Stromal cell of bone marrow (primary cell): ENCODE measurements around the gene PKIB.
"Not testable (repeated sequence)": the region's sequence is repeated elsewhere in the genome, so short reads cannot be mapped to it uniquely, and the experiment has no call there.

Experiments
- DNase-seq: peaks from one replicate; pipeline ENCODE4 v3.0.0-alpha.2; 2012; ENCODE audit warnings: low read depth

The PKIB gene

DNA sequence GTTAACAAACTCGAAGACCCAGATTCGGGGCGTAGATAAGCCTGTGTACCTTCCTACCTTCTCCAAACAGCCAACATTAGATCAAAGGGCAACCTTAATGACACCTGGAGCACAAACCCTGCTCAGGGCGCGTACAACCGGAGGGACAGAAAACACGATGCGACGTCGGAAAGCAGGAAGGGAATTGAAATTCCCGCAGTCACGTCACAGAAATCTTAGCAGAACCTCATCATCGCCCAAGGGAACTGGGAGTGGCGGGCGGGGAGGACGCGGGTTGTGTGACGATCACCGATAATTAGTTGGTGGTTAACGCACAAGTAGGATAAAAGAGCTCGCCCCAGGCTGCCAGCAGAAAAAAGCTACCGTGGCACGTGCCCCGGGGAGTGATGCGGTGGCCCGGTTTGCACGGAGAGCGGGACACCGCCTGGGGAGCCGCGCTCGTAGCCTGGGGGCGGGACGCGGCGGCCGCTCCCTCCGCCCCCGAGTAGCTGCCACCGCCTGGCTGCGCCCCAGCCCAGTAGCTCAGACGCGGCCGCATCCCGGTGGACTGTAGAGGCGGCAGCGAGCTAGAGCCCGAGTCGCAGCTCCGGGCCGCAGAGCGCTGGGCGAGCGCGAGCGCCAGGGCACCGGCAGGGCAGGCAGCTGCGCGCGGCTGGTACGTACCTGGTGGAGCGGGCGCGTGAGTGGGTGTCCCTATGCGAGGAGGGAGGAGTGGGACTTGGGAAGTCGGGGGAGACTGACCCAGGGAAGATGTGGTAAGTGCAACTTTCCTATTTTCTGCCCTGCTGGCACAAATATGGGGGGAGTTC lies at the start of gene PKIB:
Gene PKIB, plus strand, starts transcription at position 525 of the 809 bp plus-strand sequence. CDS start 107,390 bp downstream, outside the sequence.
- peak; percentile 26 for DNase-seq

DNA sequence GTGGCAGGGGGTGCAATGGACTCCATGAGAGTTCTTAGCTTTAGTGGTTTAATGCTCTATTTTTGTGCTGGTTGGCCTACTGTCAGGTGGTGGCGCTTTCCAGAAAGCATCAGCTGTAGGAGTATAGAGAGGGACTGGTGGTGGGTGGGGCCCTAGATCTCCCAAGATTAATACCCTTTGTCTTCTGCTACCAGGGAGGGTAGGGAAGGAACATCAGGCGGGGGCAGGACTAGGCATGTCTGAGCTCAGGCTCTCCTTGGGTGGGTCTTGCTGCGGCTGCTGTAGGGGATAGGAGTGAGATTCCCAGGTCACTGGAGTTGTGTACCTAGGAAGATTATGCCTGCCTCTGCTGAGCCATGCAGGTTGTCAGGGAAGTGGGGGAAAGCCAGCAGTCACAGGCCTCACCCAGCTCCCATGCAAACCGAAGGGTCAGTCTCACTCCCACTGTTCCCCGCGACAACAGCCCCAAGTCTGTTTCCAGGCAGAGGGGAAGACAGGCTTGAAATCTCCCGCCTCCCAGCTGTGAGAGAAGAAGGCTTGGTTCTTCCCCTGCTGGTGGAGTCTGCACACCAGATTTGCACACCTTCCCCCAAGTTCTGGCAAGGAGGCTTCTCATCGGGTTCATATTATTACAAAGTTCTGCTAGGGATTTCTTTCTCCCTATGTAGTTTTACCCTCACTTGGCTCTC lies 46.7 kb upstream of the PKIB start:
- DNase-seq = no peak

DNA sequence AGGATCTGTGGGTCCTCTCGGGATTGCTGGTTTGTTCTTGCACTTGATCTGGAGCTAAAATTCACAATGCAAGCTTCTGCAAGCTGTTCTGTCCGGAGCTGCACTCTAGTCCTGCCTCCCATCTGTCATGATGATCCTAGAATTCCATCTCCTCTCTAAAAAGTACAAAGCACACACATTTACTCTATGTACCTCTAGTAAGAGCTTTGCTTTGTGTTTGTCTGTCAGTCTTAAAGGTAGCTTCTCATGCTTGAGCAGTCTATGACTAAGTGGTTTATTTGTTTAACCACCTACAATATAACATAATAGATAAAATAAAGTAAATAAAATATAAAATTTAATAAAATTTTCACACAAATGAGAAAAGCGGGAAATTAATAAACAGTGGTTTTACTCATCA lies 46.0 kb upstream of the PKIB start:
- no peak for DNase-seq

DNA sequence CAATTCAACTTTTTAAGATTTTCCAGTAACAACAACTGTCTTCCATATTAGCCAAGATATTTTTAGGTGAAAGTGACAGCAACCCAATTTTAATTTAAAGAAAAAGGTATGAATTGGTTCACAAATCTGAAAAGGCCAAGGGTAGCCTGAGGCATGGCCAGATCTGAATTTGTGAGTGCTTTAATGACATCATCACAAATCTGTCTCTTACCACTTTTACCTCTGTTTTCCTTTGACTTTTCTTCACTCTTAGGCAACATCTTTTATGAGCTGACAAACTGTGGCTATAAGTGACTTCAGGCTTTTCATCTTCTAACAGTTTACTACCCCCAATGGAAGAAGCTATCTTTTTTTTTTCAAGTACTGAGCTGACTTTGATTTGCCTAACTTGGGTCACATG lies 44.5 kb upstream of the PKIB start:
- DNase-seq = no peak

DNA sequence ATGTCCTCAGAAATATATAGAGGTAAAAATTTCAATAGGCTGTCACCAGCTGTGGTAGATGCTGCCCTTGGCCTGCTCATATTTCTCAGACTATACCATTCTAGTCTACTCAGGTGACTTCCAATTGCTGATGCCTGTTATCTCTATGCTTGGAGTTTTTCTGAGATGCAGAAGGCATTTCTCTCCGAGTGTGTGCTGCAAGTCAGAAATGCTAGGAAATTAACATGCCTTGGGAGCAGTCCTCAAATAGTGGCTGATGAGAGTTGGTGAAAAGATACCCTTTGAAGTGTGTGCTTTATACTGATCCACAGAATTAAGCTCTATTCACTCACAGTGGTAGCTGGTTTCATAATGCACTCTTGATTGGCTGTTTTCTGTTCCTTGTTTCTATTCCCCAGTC lies 43.2 kb upstream of the PKIB start:
- no peak for DNase-seq

- no peak for DNase-seq
These were observed 41.9 kb upstream of the PKIB start for GRCh38 chr6:122568350-122568749.

- DNase-seq = no peak
These were observed 41.4 kb upstream of the PKIB start for GRCh38 chr6:122568797-122569221.

GRCh38 chr6:122569230-122569771 lies 40.9 kb upstream of the PKIB start:
- no peak for DNase-seq

- DNase-seq = no peak
These were observed 38.3 kb upstream of the PKIB start for GRCh38 chr6:122571888-122572287.

- DNase-seq = no peak
These were observed 33.3 kb upstream of the PKIB start for GRCh38 chr6:122576888-122577287.

- DNase-seq = no peak
These were observed 31.2 kb upstream of the PKIB start for GRCh38 chr6:122578961-122579360.

- DNase-seq = no peak
These were observed 29.5 kb upstream of the PKIB start for GRCh38 chr6:122580737-122581136.

DNA sequence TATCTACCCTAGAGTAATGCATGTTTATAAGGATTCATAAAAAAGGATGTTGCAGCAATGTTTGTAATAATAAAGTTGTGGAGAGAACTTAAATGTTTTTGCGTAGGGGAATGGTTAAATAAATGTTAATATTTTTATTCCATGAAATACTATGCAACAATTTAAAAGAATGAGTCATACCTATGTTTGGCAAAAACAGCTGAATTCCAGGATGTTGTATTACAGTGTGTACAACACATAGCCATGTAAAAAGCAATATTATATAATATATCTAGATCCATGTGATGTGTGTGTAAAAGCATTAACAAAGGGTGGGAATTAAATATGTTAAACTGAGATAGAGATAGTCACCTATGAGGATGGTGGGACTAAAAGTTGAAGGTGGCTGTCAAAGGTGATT lies 21.1 kb upstream of the PKIB start:
- DNase-seq = no peak

DNA sequence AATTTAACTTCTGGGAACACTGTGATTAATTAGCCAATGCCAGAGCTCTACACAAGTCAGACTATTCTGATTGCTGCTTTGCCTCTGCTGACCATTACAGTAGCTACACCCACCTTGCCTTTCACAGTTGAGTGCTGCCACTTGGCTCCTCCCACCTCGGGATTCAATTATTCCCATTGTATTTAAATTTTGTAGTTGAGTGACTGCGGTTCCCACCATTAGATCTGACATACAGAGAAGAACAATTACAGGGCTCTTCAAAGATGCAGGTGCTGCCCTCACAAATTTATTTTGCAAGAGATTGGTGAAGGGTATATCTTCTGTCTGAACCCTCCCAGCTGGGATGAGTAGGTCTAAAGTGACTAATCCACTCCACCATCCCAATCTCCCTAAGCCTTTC lies 11.9 kb upstream of the PKIB start:
- not testable (repeated sequence) for DNase-seq

DNA sequence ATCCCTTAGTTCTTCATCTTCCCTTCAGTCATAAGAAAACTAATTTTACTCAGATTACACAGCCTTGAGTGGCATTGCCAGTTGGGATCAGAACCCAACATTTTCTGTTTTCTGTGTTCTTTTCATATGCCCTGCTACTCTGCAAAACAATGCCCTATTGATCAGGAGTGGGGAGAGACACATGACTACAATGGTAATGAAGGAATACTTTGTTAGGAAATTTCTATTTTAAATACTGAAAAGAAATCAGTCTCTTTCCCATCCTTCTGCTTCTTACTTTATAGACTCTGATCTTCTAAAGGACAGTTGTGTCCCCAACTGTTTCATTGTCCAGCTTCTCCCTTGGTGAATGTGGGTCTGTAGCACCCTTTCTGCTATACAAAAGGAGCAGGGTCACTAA lies 5.5 kb upstream of the PKIB start:
- DNase-seq = no peak

GRCh38 chr6:122610690-122611455 lies 668 bp downstream of the PKIB start:
- no peak for DNase-seq

GRCh38 chr6:122612838-122613237 lies 2.6 kb downstream of the PKIB start:
- DNase-seq = no peak

- DNase-seq = no peak
These were observed 4.1 kb downstream of the PKIB start for GRCh38 chr6:122614303-122614702.

- DNase-seq = no peak
These were observed 5.2 kb downstream of the PKIB start for GRCh38 chr6:122615409-122615808.

- no peak for DNase-seq
These were observed 6.7 kb downstream of the PKIB start for GRCh38 chr6:122616877-122617276.

GRCh38 chr6:122619309-122619708 lies 9.1 kb downstream of the PKIB start:
- no peak for DNase-seq

DNA sequence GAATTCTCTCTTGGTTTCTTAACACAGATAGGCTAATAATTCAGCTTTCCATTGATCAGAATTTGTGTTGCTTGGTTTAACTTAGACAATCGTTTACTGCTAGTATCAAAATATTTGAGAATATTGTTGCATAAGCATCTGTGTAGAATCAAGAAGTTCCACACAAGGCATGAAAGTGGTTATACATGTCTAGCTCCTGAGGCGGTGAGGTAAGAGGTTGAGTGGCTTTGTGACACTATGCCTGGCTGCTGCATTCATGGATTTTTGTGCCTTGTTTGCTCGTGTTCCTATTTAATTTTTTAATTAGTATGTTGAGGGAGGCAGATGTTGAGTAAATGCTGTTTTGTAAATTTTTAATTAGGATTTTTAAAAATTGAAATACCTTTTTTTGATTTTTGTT lies 10.2 kb downstream of the PKIB start:
- DNase-seq = no peak

DNA sequence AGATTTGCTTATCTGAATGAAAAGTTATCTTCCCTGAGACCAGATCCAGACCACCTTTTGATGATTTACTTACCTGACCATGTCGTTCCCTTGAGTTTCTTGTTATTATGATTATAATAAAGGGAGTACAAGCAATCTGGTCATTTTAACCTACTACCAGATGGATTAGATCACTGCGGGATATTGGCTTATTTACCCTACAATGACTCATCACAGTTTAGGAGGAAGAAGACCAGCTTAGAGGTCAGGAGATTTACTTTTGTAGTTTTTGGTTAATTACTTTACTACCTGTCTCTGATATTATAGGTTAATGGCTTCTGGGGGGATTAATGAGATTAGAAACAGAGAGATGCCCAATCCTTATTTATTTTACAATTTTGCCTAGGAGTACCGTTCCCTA lies 10.7 kb downstream of the PKIB start:
- DNase-seq = no peak
